HepG2 (cell line): ENCODE data around the gene AQP9. TPM values are rescaled to one million over a fixed set of nuclear protein-coding genes. Genes with fewer than 3 reads are reported as not detected.

Experiments used
- ATAC-seq: fragments of 200-7000 bp; cut with Tn5 transposase; 3 replicates; pipeline ENCODE4 v1.9.1; 2020; ENCODE audit warnings: mild to moderate bottlenecking, moderate library complexity
- BruUV-seq: library from RNA; stranded (reverse); fragments of 400-500 nt; replicated peaks from 2 replicates; lab custom pipeline; 2021; lab: Mats Ljungman, UMichigan
- CTCF ChIA-PET: fragments of 300-600 bp; formaldehyde crosslinking; extraction: SDS; loops from one replicate; lab custom pipeline; 2021; ENCODE audit warnings: low total read pairs, inconsistent platforms, low intra/inter-chr PET ratio; lab: Yijun Ruan, JAX
- POLR2A ChIA-PET: fragments of 350-600 bp; sonication (Branson Sonifier 250); formaldehyde crosslinking; loops from one replicate; lab custom pipeline; 2020; ENCODE audit warnings: antibody characterized with exemption, inconsistent platforms; lab: Yijun Ruan, JAX
- DNase-seq: peaks from one replicate; pipeline ENCODE4 v3.0.0-alpha.2; 2015; ENCODE audit warnings: low spot score
- FAIRE-seq: peaks from 3 replicates; lab custom pipeline; 2011; peaks lifted over from hg19 to GRCh38; lab: Jason Lieb, UNC
- H2AFZ ChIP-seq: one replicate; pipeline ENCODE4 v1.6.1; 2011; ENCODE audit warnings: low read length, inconsistent platforms
- H3K27ac ChIP-seq: fragments of 300-600 bp; 3 replicates; pipeline ENCODE4 v1.8.0; 2011; ENCODE audit warnings: mixed run types, mild to moderate bottlenecking, mixed read lengths, low read length, inconsistent platforms; ENCODE audit not compliant: insufficient read depth; ENCODE audit errors: extremely low read length
- H3K27me3 ChIP-seq, 2 experiments: fragments of 200-600 bp in 1 of 2; 2 replicates in 1 of 2; 3 replicates in 1 of 2; pipeline versions ENCODE4 v1.6.0 to v1.8.0; 2011; ENCODE audit warnings: low read length in 2 of 2, mild to moderate bottlenecking in 2 of 2, moderate library complexity in 2 of 2, inconsistent platforms in 1 of 2; ENCODE audit not compliant: insufficient read depth in 2 of 2, control insufficient read depth in 1 of 2
- H3K36me3 ChIP-seq, 2 experiments: fragments of 200-600 bp in 1 of 2; replicated peaks in 1 of 2; 2 replicates in 1 of 2; 3 replicates in 1 of 2; pipeline versions ENCODE4 v1.5.1 to v1.8.0; 2011; ENCODE audit warnings: low read length in 2 of 2, inconsistent platforms in 1 of 2; ENCODE audit not compliant: insufficient read depth in 2 of 2, control insufficient read depth in 1 of 2
- H3K4me1 ChIP-seq: 2 replicates; pipeline ENCODE4 v1.5.1; 2012; ENCODE audit warnings: low read length, inconsistent platforms; ENCODE audit not compliant: insufficient read depth
- H3K4me2 ChIP-seq: 2 replicates; pipeline ENCODE4 v1.6.0; 2011; ENCODE audit warnings: low read depth, low read length, inconsistent platforms
- H3K4me3 ChIP-seq, 3 experiments: fragments of 200-600 bp in 1 of 3; sonication (generic), shearing (Covaris generic) in 1 of 3; replicated peaks in 1 of 3; 2 replicates each; pipeline ENCODE4 v1.5.1; 2011 to 2016; ENCODE audit warnings: low read length in 3 of 3, inconsistent platforms in 2 of 3, low read depth in 2 of 3, mild to moderate bottlenecking in 2 of 3, control low read depth in 1 of 3, mixed read lengths in 1 of 3; ENCODE audit not compliant: insufficient read depth in 1 of 3
- H3K79me2 ChIP-seq: one replicate; pipeline ENCODE4 v1.6.1; 2011; ENCODE audit warnings: low read length, inconsistent platforms; ENCODE audit not compliant: insufficient read depth
- H3K9ac ChIP-seq: 2 replicates; pipeline ENCODE4 v1.6.0; 2011; ENCODE audit warnings: mild to moderate bottlenecking, low read depth, low read length, inconsistent platforms; ENCODE audit not compliant: insufficient read depth
- H3K9me3 ChIP-seq: 2 replicates; pipeline ENCODE4 v1.5.1; 2012; ENCODE audit warnings: mild to moderate bottlenecking, low read length
- H4K20me1 ChIP-seq: 2 replicates; pipeline ENCODE4 v1.6.0; 2011; ENCODE audit warnings: inconsistent platforms, mild to moderate bottlenecking, low read length, moderate library complexity; ENCODE audit not compliant: insufficient read depth
- ATM ChIP-seq: fragments of 450-650 bp; IDR thresholded peaks from 2 replicates; pipeline ENCODE4 v1.7.1; 2017; ENCODE audit warnings: mild to moderate bottlenecking, borderline replicate concordance
- DMAP1 ChIP-seq: IDR thresholded peaks from 2 replicates; pipeline ENCODE4 v1.6.1; 2016
- KDM6A ChIP-seq: IDR thresholded peaks from 2 replicates; pipeline ENCODE4 v1.6.1; 2016; ENCODE audit warnings: low read depth
- KMT2B ChIP-seq: IDR thresholded peaks from 2 replicates; pipeline ENCODE4 v1.6.1; 2016; ENCODE audit warnings: missing genetic modification reagents, missing compliant biosample characterization
- STAG1 ChIP-seq: sonication (generic); formaldehyde crosslinking; IDR thresholded peaks from 2 replicates; pipeline ENCODE4 v1.4.0; 2020; ENCODE audit warnings: missing genetic modification reagents
- WGBS: methylation state at CpG from one replicate; pipeline ENCODE4 v1.1.6; 2017; ENCODE audit warnings: low lambda C conversion rate; 5-methylcytosine and 5-hydroxymethylcytosine counted together
- in situ Hi-C: cut with HindIII; loops from 2 replicates; pipeline ENCODE4 v1.10.0; 2017; ENCODE audit warnings: low pct_unique_long_range_greater_than_20kb; ENCODE audit not compliant: extremely low pct_ligation_motif_present
- intact Hi-C: fragments of 100-400 bp; cut with micrococcal nuclease; formaldehyde crosslinking; loops from one replicate; pipeline ENCODE4 v1.10.0; 2022; ENCODE audit not compliant: unreplicated experiment
- polyA plus RNA-seq, 8 experiments: library from polyadenylated mRNA; depleted of rRNA in 3 of 8; stranded (reverse) in 7 of 8; unstranded in 1 of 8; fragments of >200 nt; fragmentation: Illumina TruSeq in 4 of 8; extraction: Trizol in 4 of 8; gene quantifications; 2 replicates each; pipeline versions ENCODE4 v1.2.1 to v1.2.3, GENCODE V29; 2011 to 2016; ENCODE audit warnings: low read depth in 4 of 8, missing spikeins in 1 of 8, mixed read lengths in 1 of 8; ENCODE audit not compliant: insufficient read depth in 1 of 8
- total RNA-seq, 5 experiments: library from RNA; depleted of rRNA; stranded (reverse); fragments of >200 nt; fragmentation: Illumina TruSeq; extraction: Trizol; gene quantifications; 2 replicates each; pipeline ENCODE4 v1.2.3, GENCODE V29; 2016; ENCODE audit warnings: low read depth in 1 of 5
- TF ChIP-seq, protein P1 (sequence below): sonication (generic); formaldehyde crosslinking; IDR thresholded peaks from 2 replicates; pipeline ENCODE4 v1.4.0; 2020; ENCODE audit warnings: low read depth, mild to moderate bottlenecking, missing genetic modification reagents
- TF ChIP-seq, protein P2 (sequence below): sonication (generic); formaldehyde crosslinking; IDR thresholded peaks from 2 replicates; pipeline ENCODE4 v1.5.0; 2020; ENCODE audit warnings: mild to moderate bottlenecking, missing genetic modification reagents, moderate library complexity

The AQP9 gene
- total and polyA plus RNA-seq, 2 of the 13 experiments (the other 11 are each of a cell fraction or from before 2014, with no cell fraction given) = not detected

DNA sequence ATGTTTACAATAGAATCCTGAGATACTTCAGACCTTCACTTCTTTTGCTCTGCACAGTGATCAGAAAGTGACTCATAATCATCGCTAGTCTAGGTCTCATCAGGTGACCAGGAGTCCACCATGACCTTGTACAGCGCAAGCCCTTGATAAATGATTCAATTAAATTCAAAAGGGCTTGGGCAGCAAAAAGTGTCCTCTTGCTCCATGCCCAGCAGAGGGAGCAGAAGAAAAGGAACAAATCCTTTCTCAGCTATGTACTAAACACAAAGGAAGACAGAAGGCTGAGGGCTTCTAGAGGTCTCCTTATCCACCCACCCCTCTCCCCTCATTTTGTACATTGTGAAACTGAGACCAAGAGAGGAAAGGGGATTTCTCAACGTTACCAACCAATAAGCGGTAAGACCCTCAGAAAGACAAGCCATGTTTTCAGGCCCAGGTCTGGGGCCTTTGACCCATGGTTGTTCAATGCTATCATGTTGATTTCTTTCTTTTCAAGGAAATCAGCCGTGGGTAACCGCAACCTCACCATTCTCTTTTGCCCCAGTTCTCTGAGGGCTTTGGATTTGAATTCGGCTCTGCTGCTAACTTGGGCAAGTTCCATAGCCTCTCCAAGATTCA is 74.8 kb downstream of the AQP9 start:
- DNase-seq (peak; percentile 14), ATAC-seq (peak; percentile 46; the same call in 2 of the 3 replicates)
- Histone ChIP-seq H3K27me3 (no peaks in the 10 kb centered on the region; a peak in 1 of 5 replicates), H4K20me1 (no peaks in the 10 kb centered on the region), H3K79me2 (no peaks in the 10 kb centered on the region), H2AFZ (no peak overlapping the region)
- BruUV-seq = no TSS peak
- peak; percentile 49 for TF ChIP-seq STAG1 (CRISPR knock-in tag)
- no peak for TF ChIP-seq KDM6A
- TF ChIP-seq KMT2B (CRISPR knock-in tag) = no peak
- no peak for TF ChIP-seq DMAP1 (CRISPR knock-in tag)
- no peak for TF ChIP-seq ATM
- TF ChIP-seq, protein P1, sequence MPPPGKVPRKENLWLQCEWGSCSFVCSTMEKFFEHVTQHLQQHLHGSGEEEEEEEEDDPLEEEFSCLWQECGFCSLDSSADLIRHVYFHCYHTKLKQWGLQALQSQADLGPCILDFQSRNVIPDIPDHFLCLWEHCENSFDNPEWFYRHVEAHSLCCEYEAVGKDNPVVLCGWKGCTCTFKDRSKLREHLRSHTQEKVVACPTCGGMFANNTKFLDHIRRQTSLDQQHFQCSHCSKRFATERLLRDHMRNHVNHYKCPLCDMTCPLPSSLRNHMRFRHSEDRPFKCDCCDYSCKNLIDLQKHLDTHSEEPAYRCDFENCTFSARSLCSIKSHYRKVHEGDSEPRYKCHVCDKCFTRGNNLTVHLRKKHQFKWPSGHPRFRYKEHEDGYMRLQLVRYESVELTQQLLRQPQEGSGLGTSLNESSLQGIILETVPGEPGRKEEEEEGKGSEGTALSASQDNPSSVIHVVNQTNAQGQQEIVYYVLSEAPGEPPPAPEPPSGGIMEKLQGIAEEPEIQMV (CRISPR knock-in tag) = no peak
- TF ChIP-seq, protein P2, sequence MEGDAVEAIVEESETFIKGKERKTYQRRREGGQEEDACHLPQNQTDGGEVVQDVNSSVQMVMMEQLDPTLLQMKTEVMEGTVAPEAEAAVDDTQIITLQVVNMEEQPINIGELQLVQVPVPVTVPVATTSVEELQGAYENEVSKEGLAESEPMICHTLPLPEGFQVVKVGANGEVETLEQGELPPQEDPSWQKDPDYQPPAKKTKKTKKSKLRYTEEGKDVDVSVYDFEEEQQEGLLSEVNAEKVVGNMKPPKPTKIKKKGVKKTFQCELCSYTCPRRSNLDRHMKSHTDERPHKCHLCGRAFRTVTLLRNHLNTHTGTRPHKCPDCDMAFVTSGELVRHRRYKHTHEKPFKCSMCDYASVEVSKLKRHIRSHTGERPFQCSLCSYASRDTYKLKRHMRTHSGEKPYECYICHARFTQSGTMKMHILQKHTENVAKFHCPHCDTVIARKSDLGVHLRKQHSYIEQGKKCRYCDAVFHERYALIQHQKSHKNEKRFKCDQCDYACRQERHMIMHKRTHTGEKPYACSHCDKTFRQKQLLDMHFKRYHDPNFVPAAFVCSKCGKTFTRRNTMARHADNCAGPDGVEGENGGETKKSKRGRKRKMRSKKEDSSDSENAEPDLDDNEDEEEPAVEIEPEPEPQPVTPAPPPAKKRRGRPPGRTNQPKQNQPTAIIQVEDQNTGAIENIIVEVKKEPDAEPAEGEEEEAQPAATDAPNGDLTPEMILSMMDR (CRISPR knock-in tag) = peak; percentile 45
- TF ChIP-seq, all 625 proteins: peak for 2
- intact Hi-C loops = no loop called here
- Histone ChIP-seq H3K27ac (no peak overlapping the region), H3K9ac (no peak overlapping the region), H3K4me2 (no peak overlapping the region), H3K36me3 (no peaks in the 10 kb centered on the region), H3K4me1 (no peaks in the 10 kb centered on the region), H3K9me3 (no peaks in the 10 kb centered on the region), H3K4me3 (no peak overlapping the region)
- WGBS = 72% methylated on average over 7 of the region's 7 CpGs
- in situ Hi-C loops = no loop called here
- POLR2A ChIA-PET = no interaction called here
- FAIRE-seq = no peak
- CTCF ChIA-PET = no interaction called here
